GM18498 (cell line): ENCODE results near the gene PRKCZ.

ENCODE experiments used
- ATAC-seq: cut with Tn5 transposase; IDR thresholded peaks from one replicate; pipeline ENCODE4 v1.9.1; 2021; ENCODE audit warnings: mild to moderate bottlenecking, moderate library complexity; ENCODE audit not compliant: unreplicated experiment

PRKCZ gene

DNA sequence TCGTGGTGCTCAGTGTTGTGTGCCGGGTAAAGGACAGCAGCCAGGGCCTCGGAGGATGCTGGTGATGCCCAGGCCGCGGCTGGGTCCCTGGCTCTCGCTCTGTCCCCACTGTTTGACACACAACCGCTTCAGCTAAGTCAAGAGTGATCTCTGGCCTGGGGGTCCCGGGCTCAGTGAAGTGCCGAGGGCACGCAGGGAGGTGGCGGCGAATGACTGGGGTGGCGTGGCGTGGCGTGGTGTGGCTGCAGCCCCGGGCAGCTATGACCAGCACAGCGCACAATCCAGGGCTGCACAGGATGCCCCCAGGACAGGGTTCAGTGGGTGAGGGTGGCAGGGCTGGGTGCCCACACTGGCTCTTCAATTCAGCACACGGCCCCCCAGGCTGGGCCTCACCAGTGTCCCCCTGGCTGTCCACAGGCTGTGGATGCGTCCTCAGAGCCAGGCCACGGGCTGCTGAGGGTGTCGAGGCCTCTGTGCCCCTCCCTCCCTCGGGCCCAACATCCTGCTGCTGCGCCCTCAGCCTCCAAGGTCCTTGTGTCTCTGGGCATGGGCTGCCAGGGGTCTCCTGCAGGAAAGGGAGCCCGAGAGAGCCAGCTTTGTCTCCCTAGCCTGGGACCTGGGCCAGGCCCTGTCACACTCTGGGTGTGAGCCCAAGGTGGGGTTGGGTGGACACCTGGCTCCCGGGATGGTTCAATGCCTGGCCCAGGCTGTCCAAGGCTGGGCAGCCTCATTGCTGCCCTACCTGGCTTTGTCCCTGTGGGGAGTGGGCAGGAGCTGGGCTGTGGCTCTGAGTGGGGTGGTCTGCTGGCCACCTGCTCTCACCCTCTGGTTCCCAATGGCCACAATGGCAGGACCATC lies 165.9 kb downstream of the PRKCZ start:
- no peak for ATAC-seq

DNA sequence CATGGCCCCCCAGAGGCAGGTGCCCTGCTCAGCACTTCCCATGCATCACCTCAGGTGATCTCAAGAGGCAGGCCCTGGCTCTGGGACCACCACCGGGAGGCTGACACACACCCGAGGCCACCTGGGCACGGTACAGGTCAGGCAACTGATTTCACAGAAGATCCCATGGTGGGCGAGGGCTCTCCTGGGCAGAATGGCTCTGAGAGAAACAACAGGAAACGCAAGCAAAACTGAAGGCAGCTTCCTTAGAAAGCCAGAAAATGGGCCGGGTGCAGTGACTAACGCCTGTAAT lies 166.5 kb downstream of the PRKCZ start:
- ATAC-seq = no peak

DNA sequence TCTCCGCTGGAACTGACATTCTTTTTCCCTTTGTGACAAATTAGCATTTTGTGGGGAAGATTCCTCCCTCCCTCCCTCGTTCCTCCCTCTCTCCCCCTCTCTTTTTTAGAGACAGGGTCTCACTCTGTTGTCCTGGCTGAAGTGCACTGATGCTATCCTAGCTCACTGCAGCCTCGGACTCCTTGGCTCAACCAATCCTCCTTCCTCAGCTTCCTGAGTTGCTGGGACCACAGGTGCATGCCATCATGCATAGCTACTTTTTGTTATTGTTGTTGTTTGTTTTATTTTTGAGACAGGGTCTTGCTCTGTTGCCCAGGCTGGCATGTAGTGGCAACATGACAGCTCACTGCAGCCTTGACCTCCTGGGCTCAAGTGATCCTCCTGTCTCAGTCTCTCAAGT lies 171.1 kb downstream of the PRKCZ start:
- ATAC-seq = no peak

DNA sequence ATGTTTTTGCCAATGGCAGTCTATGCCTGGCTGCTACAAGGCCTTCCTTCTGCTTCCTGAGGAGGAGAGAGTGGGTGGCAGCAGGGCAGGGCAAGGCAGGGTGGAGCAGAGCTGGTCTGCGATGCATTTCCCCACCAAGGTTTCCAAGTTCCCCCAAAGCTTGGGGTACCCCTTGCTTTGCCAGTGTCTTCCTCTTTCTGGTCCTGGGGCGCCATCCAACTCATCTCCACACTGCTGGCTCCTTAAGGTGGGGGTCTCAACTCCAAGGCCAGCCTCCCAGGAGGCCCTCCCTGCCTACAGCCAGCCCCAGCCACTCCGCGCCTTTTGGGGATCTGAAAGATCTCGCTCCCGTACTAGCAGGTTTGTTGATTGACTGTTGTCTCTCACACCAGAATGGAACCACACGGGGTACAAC lies 174.0 kb downstream of the PRKCZ start:
- ATAC-seq = no peak

DNA sequence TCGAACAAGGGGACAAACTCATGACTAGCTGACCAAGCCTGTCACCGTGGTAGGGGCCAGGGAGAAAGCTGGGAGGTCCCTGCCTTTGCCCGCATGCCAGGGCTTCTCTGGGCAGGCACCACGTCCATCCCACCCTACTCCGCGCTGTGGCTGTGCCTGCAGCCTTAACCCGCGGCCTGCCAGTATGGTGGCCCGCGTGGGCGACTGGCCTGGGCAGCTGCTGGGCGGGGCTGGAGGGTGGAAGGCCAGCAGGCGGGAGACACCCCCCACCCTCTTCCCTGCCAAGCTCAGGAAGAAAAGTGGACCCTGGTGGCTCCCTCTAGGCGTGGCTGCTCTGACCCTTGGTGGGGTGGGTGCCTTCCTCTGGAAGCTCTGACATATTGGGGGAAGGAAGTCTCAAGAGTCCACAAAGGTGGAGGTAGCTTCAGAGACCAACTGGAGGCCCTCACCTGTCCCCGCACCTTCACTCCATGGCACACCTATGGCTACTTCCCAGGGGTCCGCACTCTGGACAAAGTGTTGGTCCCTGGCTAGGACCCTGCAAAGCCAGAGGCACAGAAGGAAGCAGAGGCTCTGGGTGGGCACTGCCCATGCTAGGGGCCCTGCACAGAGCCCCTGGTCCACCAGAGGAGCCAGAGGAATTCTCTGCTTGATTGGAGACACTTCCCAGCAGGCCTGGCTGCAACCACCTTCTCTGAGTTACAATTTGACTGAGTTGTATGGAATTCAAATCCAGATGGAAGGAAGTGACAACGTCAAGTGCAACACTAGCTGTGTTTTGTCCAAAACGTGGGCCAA lies 174.6 kb downstream of the PRKCZ start:
- no peak for ATAC-seq

DNA sequence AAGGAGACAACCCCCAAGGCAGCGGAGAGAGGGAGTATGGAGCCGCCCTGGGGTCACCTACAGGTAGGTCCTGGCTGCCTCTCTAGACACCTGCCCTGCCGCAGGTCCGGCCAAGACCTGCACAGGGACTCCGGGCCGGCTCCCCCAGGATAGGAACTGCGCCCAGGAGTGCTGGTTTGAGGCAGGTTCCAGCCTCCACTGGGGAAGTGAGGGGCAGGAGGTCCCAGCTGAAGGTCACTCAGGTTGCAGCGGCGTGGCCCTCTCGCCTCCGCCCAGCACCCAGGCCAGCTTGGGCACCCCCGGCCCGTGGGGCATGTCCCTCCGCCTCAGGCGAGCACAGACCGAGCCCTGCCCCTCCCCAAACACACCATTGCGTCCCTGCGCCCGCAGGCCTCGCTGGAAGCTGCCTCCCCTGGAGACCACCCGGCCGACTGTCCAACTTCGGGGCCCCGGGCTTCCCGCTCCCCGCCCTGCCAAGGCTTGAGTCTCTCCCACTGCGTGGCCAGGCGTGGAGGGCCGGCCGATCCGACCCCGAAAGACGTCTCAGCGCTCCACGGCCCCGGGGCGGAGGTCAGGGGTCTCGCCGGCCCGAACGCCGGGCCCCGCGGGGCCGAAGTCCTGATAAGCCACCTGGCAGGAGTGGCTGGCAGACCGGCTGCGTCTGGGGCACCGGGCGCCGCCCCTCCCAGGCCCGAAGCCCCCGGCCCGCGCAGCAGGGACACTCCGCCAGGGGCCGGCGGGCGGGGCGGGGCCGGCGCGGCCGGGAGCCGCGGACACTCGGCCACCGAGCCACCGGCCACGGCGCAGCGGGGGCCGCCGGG lies 176.5 kb downstream of the PRKCZ start:
- peak; percentile 5 for ATAC-seq

DNA sequence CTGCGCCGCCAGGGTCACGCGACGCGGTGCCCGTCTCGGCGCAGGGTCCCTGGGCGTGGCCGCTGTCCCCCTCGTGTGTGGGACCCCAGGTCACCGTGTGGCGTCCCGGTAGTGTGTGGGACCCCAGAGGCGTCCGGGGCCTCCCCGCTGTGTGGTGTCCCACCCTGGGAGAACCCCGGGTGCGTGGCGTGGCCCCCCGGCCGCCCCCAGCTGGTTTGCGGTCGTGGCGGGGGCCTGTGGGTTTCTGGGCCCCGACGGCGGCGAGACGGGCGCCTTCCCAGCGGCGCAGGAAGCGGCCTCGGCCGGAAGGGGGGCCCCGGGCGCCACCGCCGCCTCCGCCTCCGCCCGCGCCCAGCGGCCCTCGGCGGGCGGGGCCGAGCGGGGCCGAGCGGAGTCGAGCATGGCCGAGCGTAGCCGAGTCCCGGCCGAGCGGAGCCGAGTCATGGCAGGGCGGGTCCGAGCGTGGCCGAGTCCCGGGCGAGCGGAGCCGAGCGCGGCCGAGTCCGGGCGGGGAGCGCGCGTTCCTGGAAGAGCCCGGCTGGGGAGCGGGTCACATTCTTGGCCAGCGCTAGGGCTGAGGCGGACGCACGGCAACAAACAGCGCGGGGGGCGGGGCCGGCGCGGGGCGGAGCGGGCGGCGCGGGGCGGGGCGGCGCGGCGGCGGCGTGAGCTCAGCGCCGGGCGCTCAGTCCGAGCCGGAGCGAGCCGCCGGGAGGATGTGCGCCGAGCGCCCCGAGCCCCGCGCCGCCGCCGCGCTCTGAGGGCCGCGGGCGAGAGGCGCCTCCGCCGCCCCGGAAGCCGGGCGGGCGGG lies 177.3 kb downstream of the PRKCZ start:
- ATAC-seq = peak; percentile 88

DNA sequence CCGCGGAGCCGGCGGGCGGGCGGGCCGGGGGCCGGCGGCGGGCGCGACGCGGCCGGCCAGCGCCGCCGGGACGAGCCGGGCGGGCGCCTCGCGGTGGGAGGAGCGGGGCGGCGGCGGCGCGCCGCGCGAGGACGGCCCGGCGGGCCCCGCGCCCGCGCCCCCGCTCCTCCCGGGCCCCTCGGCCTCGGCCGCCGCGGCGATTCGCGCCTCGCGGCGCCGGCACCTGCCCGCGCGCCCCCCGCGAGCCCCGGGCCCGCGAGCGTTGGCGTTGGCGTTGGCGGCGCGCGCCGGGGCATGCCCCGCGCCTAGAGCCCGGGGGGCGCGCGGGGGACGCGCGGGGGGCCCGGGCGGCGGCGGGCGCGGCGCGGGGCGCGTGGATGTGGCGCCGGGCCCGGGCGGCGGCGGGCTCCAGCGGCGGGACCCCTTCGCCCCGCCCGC lies 178.0 kb downstream of the PRKCZ start, which contains the start of gene SKI:
TSS of gene SKI (plus strand) at position 163 of the 438 bp plus-strand sequence. CDS start 448 bp downstream, outside the sequence.
- no peak for ATAC-seq

DNA sequence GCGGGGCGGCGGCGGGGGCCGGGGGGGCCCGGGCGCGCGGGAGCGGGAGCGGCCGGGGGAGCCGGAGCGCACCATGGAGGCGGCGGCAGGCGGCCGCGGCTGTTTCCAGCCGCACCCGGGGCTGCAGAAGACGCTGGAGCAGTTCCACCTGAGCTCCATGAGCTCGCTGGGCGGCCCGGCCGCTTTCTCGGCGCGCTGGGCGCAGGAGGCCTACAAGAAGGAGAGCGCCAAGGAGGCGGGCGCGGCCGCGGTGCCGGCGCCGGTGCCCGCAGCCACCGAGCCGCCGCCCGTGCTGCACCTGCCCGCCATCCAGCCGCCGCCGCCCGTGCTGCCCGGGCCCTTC lies 178.5 kb downstream of the PRKCZ start:
- ATAC-seq = no peak

DNA sequence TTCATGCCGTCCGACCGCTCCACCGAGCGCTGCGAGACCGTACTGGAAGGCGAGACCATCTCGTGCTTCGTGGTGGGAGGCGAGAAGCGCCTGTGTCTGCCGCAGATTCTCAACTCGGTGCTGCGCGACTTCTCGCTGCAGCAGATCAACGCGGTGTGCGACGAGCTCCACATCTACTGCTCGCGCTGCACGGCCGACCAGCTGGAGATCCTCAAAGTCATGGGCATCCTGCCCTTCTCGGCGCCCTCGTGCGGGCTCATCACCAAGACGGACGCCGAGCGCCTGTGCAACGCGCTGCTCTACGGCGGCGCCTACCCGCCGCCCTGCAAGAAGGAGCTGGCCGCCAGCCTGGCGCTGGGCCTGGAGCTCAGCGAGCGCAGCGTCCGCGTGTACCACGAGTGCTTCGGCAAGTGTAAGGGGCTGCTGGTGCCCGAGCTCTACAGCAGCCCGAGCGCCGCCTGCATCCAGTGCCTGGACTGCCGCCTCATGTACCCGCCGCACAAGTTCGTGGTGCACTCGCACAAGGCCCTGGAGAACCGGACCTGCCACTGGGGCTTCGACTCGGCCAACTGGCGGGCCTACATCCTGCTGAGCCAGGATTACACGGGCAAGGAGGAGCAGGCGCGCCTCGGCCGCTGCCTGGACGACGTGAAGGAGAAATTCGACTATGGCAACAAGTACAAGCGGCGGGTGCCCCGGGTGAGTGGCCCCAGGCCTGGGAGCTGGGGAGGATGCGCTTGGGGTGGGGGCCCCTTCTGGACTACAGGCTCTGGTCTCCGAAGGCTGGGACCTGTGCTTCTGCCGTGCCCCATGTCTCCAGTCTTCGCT lies 179.0 kb downstream of the PRKCZ start:
- no peak for ATAC-seq

DNA sequence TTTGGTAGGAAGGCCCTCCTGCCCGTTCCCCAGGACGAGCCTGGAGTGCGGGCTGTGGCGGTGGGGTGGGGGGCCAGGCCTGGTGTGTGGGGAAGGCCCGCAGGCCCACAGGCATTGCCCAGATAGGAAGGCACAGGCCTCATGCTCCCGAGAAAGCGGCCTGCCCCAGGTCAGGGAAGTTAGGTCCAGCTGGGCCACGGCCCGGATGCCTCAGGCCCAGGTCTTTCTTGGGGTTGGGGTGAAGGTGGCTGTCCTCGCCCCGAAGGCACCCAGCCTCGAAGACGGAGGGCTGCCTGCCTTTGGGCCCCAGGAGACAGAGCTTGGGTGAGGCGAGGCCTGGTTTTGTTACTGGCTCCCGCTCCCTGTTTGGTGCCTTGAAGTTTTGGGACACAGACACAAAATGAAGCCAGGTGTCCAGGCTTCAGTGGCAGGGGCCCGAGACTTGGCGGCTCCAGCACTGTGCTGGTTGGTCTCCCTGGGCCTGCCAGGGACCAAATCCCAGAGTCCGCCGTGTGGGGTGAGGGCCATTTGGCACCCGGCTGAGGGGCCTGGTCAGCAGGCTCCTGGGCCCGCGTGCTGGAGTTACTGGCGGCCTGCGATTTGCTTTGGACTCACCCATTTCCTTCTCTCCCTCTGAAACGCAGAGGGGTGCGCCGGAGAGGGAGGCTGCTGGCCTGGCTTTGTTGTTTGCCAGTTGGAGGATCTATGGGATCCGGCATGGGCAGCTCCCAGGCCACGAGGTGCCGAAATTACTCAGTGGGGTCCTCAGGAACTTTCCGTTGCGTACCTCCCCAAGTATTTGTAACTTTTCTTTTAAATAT lies 179.9 kb downstream of the PRKCZ start:
- ATAC-seq = no peak

DNA sequence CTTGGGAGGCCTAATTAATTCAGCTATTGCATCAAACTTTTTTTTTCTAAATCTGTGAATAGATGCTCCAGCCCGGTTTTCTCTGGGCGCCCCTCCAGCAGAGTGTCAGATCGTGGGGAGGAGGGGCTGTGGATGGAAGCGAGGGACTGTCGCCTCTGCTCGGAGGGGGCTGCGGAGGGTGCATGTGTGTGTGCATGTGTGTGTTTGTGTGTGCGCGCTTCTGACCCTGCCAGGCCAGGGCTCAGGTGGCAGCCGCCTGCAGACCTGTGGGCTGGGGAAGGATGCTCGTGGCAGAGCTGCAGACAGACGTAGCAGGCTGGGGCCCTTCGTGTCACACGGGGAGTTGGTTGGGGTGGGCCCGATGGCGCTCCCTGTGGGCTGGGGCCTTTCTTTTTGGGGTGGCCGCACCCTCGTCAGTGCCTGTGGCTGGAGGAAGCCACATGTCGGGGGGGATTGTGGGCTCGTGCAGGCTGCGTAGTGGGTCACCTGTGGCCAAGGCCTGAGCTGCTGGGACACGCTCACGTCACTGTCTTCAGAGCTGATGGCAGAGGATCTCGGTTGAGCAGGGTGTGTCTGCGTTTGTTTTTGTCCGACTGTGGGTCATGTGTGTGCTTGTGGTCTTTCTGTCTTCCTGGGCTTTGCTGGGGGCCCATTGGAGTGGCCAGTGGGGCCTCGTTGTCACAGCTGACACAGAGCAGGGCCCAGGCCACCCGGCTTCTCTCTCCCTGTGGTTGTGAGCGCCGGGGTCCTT lies 180.7 kb downstream of the PRKCZ start:
- ATAC-seq = no peak

DNA sequence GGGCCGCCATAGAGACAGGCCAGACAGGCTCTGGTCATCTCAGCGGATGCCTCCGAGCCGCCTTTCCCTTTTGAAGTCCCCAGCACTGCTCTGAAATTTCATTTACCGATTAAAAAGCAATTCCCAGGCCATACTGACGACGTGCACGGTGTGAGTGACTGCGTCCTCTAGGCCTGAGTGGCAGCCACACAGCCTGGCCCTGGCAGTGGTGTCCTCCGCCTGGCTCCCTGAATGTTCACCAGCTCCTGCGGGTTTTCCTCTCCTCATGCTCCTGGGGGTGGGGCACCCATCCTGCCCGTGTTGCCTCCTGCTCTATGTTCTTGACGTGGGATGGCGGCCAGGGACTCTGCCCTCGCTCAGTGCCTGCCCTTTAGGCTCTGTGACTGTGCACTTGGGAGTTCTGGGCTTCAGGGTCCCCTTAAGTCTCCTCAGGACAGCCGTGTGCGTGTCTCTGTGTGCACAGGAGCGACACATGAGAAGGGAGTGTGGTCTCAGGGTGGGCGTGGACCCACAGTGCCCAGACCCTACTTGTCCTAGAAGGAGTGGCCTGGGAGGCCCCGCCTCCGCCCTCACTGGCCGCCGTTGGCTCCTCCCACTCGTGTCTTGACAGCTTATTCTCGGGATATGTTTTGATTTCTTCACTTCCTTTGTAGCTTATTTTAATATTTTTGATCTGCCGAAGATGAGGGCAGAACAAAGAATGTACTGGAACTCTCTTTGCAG lies 181.5 kb downstream of the PRKCZ start:
- no peak for ATAC-seq

DNA sequence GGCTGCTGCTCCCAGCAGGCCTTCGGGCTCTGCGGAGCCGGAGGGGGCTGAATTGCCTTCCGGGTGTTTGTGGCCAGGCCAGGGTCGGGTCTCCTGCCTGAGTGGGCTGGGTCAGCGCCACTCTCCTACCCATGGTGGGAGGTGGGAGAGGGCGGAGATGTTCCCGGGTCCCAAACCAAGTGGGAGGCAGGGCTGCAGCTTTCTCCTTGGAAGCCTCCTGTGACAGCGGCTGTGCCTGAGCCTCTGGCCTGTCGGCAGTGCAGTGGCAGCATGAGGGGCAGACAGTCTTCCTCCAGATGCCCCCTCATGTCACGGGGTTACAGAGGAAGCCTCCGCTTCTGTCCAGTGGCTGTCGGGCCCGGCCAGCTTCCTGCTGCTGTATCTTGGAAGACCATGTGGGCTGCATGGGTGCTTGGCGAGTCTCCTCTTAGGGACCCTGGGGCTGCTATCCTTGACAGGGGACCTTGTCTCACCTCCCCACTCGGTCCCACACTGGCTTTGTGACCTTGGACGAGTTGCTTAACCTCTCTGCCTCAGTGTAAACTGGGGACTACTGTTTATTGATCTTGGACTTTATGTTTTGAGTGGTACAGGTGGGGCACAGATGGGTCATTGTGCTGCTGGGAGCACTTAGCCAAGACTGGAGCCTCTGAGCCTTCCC lies 182.2 kb downstream of the PRKCZ start:
- no peak for ATAC-seq

DNA sequence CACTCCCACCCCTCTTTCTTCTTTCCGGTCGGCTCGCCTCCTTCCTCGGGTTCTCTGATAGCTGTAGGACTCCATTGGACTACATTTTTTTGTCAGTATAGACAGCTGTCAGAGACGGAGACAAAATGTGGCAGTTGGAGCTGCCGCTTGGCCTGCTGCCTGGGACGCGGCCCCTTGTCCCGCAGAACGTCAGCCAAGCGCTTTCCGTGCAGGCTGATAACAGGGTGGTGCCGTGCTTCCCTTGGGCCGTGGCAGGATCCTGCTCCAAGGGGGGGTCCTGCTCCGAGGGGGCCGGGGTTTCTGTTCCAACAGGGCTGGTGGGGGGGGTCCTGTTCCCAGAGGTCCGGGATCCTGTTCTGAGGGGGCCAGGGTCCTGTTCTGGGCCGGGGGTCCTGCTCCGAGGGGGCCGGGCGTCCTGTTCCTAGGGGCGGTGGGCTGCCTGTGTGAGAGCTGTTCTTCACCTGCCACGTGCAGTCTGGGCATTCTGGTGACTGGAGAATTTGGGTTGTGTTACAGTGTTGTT lies 182.8 kb downstream of the PRKCZ start:
- no peak for ATAC-seq

DNA sequence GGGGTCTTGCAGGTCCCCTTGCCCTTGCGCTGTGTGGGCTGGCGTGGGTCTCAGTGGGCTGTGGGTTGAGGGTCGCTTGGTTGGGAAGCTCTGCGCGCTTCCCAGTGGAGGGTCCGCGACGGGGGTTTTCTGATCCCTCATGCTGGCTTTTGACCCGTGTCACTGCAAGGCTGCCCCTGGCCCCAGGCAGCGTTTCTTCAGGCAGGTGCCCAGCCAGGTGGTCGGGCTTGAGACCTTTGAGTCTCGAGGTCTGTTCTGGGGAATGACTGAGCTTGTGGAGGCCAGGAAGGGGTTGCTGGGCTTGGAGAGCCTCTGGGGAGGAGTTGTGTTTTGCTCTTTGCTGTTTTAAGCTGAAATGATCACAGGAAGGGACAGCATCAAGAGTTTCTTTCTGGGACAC lies 183.3 kb downstream of the PRKCZ start:
- no peak for ATAC-seq
